Measurements from ENCODE around the gene KCNK3. TPM values are rescaled to one million over a fixed set of nuclear protein-coding genes. Genes with fewer than 3 reads are reported as not detected.

KCNK3 gene
- total RNA-seq, 4 donors from 2014 or later: 2.0 to 13.9 (median 9.8) TPM

DNA sequence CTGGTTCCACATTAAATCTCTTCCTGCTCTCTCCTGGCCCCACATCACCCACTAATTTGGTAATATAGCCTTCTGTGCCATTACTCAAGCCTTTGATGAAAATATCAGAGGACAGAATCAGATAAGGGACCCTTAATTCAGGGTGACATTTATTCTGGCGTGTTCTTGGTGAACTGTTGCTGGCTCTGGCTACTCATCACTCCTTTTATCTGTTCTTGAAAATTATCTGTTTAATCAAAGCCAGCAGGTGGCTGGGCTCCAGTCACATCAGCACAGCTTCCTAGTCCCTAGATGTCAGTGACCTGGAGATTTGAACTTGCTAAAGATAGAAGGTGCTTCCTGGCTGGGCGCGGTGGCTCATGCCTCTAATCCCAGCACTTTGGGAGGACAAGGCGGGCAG, 44.7 kb downstream of the KCNK3 start:
- no peak for ATAC-seq
- Histone ChIP-seq H3K4me1 (no peaks in the 10 kb centered on the region), H3K4me3 (no peak overlapping the region), H3K27ac (no peak overlapping the region), H3K36me3 (no peaks in the 10 kb centered on the region), H3K27me3 (no peaks in the 10 kb centered on the region), H3K9me3 (no peaks in the 10 kb centered on the region)
- WGBS, 2 donors (ENCODE audit: low coverage in 1 of 2): 89% methylated on average over 4 of the region's 4 CpGs; no CpG with 5 or more reads in 1 of the 2 donors
- TF ChIP-seq POLR2A (IDR thresholded peaks at IDR 0.05) (no peak), EP300 (IDR thresholded peaks at IDR 0.05) (no peak), POLR2AphosphoS5 (IDR thresholded peaks at IDR 0.05) (no peak)
- TF ChIP-seq, protein P1, sequence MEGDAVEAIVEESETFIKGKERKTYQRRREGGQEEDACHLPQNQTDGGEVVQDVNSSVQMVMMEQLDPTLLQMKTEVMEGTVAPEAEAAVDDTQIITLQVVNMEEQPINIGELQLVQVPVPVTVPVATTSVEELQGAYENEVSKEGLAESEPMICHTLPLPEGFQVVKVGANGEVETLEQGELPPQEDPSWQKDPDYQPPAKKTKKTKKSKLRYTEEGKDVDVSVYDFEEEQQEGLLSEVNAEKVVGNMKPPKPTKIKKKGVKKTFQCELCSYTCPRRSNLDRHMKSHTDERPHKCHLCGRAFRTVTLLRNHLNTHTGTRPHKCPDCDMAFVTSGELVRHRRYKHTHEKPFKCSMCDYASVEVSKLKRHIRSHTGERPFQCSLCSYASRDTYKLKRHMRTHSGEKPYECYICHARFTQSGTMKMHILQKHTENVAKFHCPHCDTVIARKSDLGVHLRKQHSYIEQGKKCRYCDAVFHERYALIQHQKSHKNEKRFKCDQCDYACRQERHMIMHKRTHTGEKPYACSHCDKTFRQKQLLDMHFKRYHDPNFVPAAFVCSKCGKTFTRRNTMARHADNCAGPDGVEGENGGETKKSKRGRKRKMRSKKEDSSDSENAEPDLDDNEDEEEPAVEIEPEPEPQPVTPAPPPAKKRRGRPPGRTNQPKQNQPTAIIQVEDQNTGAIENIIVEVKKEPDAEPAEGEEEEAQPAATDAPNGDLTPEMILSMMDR (IDR thresholded peaks at IDR 0.05): no peak

DNA sequence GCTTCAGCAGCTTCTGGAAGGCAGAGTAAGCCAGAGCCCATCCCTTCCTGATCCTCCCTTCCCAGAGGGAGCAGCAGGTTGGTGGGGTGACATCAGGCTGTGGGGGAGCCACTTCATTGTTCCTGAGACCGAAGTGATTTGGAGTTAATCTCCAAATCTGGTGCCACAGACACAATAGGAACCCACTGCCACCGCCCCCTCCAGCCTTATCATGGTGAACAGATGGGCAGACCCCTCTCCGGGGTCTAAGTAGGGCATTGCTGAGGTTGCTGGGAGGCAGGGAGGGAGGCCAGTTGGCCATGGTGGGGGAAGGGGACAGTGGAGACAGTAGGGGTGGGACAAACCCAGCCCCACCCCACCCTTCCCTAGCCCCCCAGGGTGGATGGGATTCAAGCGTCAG, 46.0 kb downstream of the KCNK3 start:
- TF ChIP-seq EP300 (IDR thresholded peaks at IDR 0.05) (no peak), POLR2A (IDR thresholded peaks at IDR 0.05) (no peak), POLR2AphosphoS5 (IDR thresholded peaks at IDR 0.05) (no peak)
- TF ChIP-seq, protein P1 (IDR thresholded peaks at IDR 0.05): no peak
- Histone ChIP-seq H3K27ac (no peak overlapping the region), H3K27me3 (no peaks in the 10 kb centered on the region), H3K4me1 (no peaks in the 10 kb centered on the region), H3K36me3 (no peaks in the 10 kb centered on the region), H3K4me3 (no peak overlapping the region), H3K9me3 (no peaks in the 10 kb centered on the region)
- WGBS, 2 donors (ENCODE audit: low coverage in 1 of 2): 80% methylated on average over 1 of the region's 4 CpGs; no CpG with 5 or more reads in 1 of the 2 donors
- no peak for ATAC-seq

DNA sequence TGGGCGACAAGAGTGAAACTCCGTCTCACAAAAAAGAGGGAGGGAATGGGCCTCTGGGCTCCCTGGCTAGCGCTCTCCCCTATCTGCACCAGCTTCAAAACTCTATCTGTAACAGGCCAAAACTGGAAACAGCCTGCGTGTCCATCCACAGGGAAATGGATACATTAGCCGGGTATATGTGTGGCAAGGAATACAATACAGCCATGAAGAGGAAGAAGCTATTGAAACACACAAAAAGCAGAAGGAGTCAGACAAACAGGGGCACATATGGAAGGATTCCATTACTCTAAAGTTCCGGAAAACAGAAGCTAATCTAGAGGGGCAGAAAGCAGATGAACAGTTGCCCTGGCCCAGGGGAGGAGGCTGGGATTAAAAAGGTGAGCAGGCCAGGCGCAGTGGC, 47.0 kb downstream of the KCNK3 start:
- ATAC-seq: no peak
- TF ChIP-seq, protein P1 (IDR thresholded peaks at IDR 0.05): no peak
- no peak overlapping the region for H3K27ac ChIP-seq
- H3K4me3 ChIP-seq: no peak overlapping the region
- H3K27me3 ChIP-seq: no peaks in the 10 kb centered on the region
- H3K4me1 ChIP-seq: no peaks in the 10 kb centered on the region
- 63 to 97% methylated on average over 2 to 5 of the region's 7 CpGs for WGBS, 2 donors (ENCODE audit: low coverage in 1 of 2)
- H3K36me3 ChIP-seq: no peaks in the 10 kb centered on the region
- H3K9me3 ChIP-seq: no peaks in the 10 kb centered on the region

DNA sequence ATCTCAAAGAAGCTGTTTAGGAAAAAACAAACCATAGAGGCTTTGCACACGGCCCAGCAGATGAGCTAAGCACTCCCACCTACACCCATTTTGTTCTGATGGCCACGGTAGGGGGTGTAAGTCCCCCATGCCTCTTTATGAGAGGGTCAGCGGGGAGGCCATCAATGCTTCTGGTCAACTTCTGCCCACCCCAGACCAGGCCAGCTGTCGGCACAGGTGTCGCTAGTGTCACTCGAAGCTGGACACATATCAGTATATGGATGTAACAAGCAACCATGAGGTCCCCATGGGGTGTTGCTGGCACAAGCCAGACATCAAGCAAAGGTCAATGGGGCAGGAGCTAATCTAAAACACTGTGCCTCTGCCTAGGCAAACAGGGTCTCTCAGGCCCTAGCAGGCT, 47.8 kb downstream of the KCNK3 start:
- 71 to 85% methylated on average over 1 to 5 of the region's 6 CpGs for WGBS, 2 donors (ENCODE audit: low coverage in 1 of 2)
- Histone ChIP-seq H3K27me3 (no peaks in the 10 kb centered on the region), H3K4me1 (no peaks in the 10 kb centered on the region), H3K27ac (no peak overlapping the region), H3K36me3 (no peaks in the 10 kb centered on the region), H3K9me3 (no peaks in the 10 kb centered on the region), H3K4me3 (no peak overlapping the region)
- no peak for ATAC-seq
- TF ChIP-seq, protein P1 (IDR thresholded peaks at IDR 0.05): no peak
- TF ChIP-seq EP300 (IDR thresholded peaks at IDR 0.05) (no peak), POLR2A (IDR thresholded peaks at IDR 0.05) (no peak), POLR2AphosphoS5 (IDR thresholded peaks at IDR 0.05) (no peak)

DNA sequence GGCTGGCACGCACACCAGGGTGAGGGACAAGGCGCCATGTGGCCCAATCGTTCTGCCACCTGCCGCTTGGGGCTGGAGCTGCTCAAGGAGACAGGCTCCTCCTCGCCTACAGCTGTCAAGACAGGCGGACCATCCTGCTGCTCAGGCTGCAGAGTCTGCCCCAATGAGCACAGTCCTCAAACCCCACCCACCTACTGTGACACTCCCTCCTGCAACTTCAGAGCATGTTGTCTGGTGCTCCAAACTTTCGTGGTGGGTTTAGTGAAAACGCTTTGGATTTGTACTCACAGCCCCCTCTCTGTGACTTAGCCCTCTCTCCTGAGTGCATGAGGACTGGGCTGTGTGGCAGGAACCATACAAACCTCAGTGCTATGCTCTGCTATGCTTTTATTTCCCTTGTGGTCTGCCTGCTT, 48.4 kb downstream of the KCNK3 start:
- Histone ChIP-seq H3K4me3 (no peak overlapping the region), H3K36me3 (no peaks in the 10 kb centered on the region), H3K9me3 (no peaks in the 10 kb centered on the region), H3K27ac (no peak overlapping the region), H3K4me1 (no peaks in the 10 kb centered on the region), H3K27me3 (no peaks in the 10 kb centered on the region)
- TF ChIP-seq POLR2AphosphoS5 (IDR thresholded peaks at IDR 0.05): no peak
- WGBS, 2 donors (ENCODE audit: low coverage in 1 of 2): 56 to 61% methylated on average over 6 to 7 of the region's 8 CpGs
- ATAC-seq: no peak

All from gastroesophageal sphincter (tissue), 4 donors.